ENCODE data around the gene ABCA4. TPM values are rescaled to one million over a fixed set of nuclear protein-coding genes. Genes with fewer than 3 reads are reported as not detected.

The ABCA4 gene
- total RNA-seq, 4 donors from 2014 or later: 2.1 to 7.5 (median 5.0) TPM

- TF ChIP-seq CTCF (IDR thresholded peaks at IDR 0.05): no peak
- no peak for TF ChIP-seq POLR2A (IDR thresholded peaks at IDR 0.05)
- Histone ChIP-seq H3K4me3 (no peak overlapping the region), H3K36me3 (no peaks in the 10 kb centered on the region), H3K9me3 (no peaks in the 10 kb centered on the region), H3K27ac (no peak overlapping the region), H3K27me3 (no peaks in the 10 kb centered on the region), H3K4me1 (no peaks in the 10 kb centered on the region)
- no peak for DNase-seq
Measured at GRCh38 chr1:94084085-94084484, 36.9 kb downstream of the ABCA4 start.

- Histone ChIP-seq H3K27me3 (no peaks in the 10 kb centered on the region), H3K27ac (no peak overlapping the region), H3K9me3 (no peaks in the 10 kb centered on the region), H3K36me3 (no peaks in the 10 kb centered on the region), H3K4me1 (no peaks in the 10 kb centered on the region), H3K4me3 (no peak overlapping the region)
- TF ChIP-seq CTCF (IDR thresholded peaks at IDR 0.05) (no peak), POLR2A (IDR thresholded peaks at IDR 0.05) (no peak)
- DNase-seq: no peak
Measured at GRCh38 chr1:94083681-94084080, 37.3 kb downstream of the ABCA4 start.

- H3K36me3 ChIP-seq: no peaks in the 10 kb centered on the region
- H3K9me3 ChIP-seq: no peaks in the 10 kb centered on the region
- H3K27me3 ChIP-seq: no peaks in the 10 kb centered on the region
- H3K27ac ChIP-seq: no peak overlapping the region
- H3K4me1 ChIP-seq: no peaks in the 10 kb centered on the region
- TF ChIP-seq CTCF (IDR thresholded peaks at IDR 0.05): no peak
- no peak for TF ChIP-seq POLR2A (IDR thresholded peaks at IDR 0.05)
- DNase-seq: no peak
- no peak overlapping the region for H3K4me3 ChIP-seq
Measured at GRCh38 chr1:94081566-94082344, 39.2 kb downstream of the ABCA4 start.

- H3K4me1 ChIP-seq: no peaks in the 10 kb centered on the region
- TF ChIP-seq CTCF (IDR thresholded peaks at IDR 0.05) (no peak), POLR2A (IDR thresholded peaks at IDR 0.05) (no peak)
Measured at GRCh38 chr1:94079989-94080388, 41.0 kb downstream of the ABCA4 start.

GRCh38 chr1:94079080-94079940, 41.6 kb downstream of the ABCA4 start:
- no peak overlapping the region for H3K4me3 ChIP-seq
- H3K27ac ChIP-seq: no peak overlapping the region
- no peaks in the 10 kb centered on the region for H3K27me3 ChIP-seq
- H3K4me1 ChIP-seq: no peaks in the 10 kb centered on the region
- no peak for DNase-seq
- no peaks in the 10 kb centered on the region for H3K36me3 ChIP-seq
- H3K9me3 ChIP-seq: no peaks in the 10 kb centered on the region
- TF ChIP-seq CTCF (IDR thresholded peaks at IDR 0.05): no peak
- no peak for TF ChIP-seq POLR2A (IDR thresholded peaks at IDR 0.05)

More at GRCh38 chr1:94079989-94080388, 41.0 kb downstream of the ABCA4 start:
- no peak for DNase-seq
- Histone ChIP-seq H3K9me3 (no peaks in the 10 kb centered on the region), H3K27me3 (no peaks in the 10 kb centered on the region), H3K36me3 (no peaks in the 10 kb centered on the region), H3K4me3 (no peak overlapping the region), H3K27ac (no peak overlapping the region)

Data from Peyer's patch (tissue), 4 donors.